Astrocyte of the hippocampus (primary cell): Measurements from ENCODE around the gene SNRNP200.
"Not testable (repeated sequence)": the region's sequence is repeated elsewhere in the genome, so short reads cannot be mapped to it uniquely, and the experiment has no call there.

ENCODE experiments used
- DNase-seq: peaks from one replicate; pipeline ENCODE4 v3.0.0; 2011; ENCODE audit warnings: low read depth, low spot score

Gene SNRNP200

DNA sequence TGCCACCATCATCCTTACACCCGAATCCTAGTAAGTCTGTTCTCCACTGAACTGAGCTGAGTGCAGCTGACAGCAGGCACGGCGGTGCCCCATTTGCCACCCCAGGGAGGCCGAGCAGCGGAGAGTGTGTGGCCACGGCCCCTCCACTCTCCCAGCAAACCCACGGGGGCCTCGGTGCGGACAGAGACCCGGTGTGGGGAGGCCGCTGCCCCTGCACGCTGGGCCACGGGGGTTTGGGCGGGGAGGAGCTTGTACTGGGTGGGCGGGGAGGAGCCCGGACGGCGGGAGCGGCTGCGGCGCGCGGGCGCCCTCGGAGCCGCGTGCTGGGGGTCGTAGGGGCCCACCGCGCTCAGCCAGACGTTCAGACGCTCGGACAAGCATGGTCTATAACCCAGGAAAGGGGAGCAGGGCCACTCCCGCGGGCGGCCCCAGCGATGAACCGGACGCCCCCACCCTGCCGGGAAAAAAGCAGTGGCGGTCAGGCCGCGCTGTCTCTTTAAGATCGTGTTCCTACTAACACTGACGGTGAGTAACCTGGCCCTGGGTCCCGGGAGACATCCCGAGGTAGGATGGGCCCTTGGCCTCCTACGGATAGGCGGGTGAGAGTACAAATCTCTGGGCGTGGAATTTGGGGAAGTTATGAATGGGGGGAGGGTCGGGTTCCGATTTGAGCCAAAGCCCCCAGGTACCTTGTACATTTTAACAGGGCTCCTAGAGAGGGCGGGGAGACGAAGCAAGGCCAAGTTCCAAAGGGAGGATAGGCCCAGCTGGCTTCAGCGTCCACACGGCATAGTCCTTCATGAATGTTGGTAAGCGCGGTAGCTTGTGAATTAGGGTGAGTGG lies 19.9 kb upstream of the SNRNP200 start, which contains the start of gene ITPRIPL1:
TSS of gene ITPRIPL1 (plus strand) at position 277 of the 843 bp plus-strand sequence. CDS start at position 800, 523 bp downstream.
- peak; percentile 38 for DNase-seq

GRCh38 chr2:96324721-96325040 lies 19.3 kb upstream of the SNRNP200 start:
- no peak for DNase-seq

GRCh38 chr2:96323849-96324248 lies 18.5 kb upstream of the SNRNP200 start:
- no peak for DNase-seq

DNA sequence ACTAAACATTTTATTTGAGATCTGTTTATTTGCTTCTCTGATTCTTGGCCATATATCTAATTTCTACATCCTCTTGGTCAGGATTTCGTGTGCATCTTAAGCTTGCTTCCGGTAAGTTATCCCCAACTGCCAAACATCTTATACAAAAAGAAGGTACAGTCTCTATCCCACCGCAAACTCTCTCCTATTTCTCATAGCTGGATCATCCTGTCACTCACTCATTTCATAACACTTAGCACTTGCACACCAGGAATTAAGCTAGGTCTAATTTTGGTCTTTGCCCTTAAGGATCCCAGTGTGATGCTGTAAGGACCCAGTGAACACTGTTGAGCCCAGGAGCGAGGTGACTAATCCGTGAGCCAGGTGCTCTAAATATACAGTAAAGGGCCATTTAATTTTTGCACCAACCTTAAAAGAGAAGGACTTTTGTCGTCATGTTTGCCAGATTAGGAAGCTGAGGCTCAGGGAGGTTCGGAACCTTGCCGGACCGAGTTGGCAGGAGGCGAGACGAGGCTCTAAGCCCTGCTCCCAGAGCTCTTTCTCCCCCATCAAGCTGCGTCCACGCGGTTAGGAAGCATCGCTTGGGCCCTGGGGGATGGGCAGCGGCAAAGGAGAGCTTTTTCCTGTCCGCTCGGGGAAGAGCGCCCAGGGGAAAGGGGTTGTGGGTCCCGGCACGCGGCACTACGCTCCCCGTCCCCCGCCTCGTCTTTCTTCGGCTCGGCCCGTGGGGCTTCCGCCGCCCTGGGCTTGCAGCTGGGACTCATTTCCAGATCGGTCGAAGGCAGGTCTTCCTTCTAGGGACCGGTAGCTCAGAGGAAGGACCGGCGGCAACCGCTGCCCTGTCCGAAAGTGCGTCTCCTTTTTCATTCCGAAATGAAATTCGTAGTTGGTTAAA lies 15.6 kb upstream of the SNRNP200 start:
- DNase-seq, result peak; percentile 48

DNA sequence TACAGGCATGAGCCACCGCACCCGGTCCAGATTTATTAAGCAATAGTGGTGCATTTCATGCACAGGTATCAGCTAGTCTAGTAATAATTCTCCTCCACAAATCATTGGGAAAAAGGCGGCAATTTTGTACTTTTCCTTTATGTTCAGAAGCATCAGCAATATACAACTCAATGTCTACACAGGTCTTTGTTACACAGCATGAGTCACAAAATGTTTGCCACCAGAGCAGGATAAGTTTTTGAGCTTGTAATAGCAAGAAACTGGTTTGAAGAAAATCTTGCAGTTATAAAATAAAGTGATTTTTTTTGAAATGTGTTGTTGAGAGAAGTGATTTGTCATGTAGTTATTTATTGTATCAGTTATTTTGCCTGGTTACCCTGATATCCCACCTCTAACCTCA lies 15.0 kb upstream of the SNRNP200 start:
- DNase-seq, result no peak

- DNase-seq, result no peak
These were observed 14.1 kb upstream of the SNRNP200 start for GRCh38 chr2:96319396-96319795.

GRCh38 chr2:96318723-96319122 lies 13.4 kb upstream of the SNRNP200 start:
- no peak for DNase-seq

DNA sequence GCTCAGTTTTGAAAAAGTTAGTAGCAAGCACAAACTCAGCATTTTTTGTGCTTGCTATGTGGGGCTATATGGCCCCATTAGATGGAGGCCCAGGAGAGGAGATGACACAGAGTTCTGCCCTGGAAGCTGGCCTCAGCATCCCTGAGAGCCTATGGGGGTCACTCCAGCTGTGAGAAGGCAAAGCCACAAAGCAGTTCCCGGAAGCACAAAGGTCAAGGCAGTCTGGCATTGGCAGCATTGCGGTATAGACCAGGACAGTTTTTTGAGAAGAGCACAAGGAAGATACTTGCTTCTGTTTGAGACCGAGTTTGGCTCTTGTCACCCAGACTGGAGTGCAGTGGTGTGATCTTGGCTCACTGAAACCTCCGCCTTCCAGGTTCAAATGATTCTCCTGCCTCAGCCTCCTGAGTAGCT lies 12.2 kb upstream of the SNRNP200 start:
- no peak for DNase-seq

- no peak for DNase-seq
These were observed 11.7 kb upstream of the SNRNP200 start for GRCh38 chr2:96316999-96317398.

GRCh38 chr2:96315400-96316071 lies 10.2 kb upstream of the SNRNP200 start:
- peak; percentile 84 for DNase-seq

GRCh38 chr2:96315005-96315399 lies 9.7 kb upstream of the SNRNP200 start:
- DNase-seq, result no peak

- no peak for DNase-seq
These were observed 2.9 kb upstream of the SNRNP200 start for GRCh38 chr2:96308248-96308647.

DNA sequence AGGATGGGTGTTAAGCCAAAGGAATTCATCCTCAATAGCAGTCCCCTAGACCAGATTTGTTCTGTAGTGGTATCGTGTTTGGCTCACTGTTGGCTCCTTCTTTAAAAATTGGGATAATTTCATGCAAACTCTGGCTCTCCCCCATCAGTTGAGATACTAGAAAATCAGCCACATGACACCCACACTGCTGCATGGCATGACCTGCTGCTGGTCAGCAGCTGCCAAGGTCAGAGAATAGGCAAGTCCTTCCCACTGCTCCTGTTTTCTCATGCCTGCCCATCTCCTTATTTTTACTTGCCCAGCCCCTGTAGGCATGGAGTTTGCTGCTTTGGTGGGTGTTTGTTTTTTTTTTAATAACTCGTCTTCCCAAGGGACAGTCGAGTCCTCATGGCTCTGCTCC lies 1.0 kb upstream of the SNRNP200 start:
- no peak for DNase-seq

DNA sequence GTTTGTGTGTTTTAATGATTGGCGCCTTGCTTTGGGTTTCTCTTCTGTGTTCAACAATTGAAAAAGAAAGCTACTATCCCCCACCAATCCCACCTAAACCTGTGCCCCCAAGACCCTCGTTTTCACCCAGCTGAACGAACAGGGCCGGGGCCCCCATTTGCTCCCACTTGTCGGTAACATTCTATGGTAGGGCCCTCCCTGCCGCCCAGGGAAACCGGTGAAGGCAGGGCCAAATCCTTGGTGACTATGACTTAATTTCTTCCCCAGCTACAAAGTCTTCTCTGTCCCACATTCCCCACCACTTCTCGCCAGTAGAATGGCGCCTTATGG lies 598 bp upstream of the SNRNP200 start:
- DNase-seq, result peak; percentile 11

- no peak for DNase-seq
These were observed 740 bp downstream of the SNRNP200 start for GRCh38 chr2:96304606-96305005.

DNA sequence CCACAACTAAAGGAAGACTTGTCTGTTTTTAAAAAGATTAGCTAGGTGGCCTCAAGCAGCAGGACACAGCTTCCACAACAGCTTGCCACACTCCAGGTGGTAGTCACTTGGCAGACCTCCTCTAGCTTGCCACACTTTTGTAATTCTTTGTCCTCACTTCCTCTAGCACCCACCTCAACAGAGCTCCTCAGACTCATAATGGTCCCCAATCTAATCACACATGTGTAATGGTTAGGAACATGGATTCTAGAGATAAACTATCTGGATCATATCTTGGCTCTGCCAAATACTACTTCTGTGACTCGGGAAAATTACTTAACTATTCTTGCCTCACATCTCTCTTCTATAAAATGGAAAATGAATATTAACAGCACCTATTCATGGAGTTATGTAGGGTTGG lies 3.5 kb downstream of the SNRNP200 start:
- DNase-seq, result no peak

DNA sequence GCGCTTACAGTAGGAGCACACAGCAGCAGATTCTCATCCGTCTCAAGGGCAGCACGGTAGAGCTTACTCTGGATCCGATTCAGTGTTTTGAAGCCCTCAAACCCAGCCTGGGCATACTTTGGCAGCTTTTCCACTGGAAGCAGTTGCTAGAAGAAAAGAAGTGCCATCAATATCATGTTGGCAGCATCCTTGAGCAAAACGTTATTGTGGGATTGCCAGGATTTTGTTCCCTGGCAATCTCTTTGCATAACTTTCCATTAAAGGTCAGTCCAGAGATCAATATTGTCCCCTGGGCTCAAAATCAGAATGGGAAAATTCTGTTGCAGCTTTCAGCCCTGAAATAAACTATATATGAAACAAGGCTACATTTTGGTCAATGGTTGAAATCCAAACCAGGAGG lies 8.4 kb downstream of the SNRNP200 start:
- DNase-seq, result no peak

- not testable (repeated sequence) for DNase-seq
These were observed 11.1 kb downstream of the SNRNP200 start for GRCh38 chr2:96294271-96294670.

DNA sequence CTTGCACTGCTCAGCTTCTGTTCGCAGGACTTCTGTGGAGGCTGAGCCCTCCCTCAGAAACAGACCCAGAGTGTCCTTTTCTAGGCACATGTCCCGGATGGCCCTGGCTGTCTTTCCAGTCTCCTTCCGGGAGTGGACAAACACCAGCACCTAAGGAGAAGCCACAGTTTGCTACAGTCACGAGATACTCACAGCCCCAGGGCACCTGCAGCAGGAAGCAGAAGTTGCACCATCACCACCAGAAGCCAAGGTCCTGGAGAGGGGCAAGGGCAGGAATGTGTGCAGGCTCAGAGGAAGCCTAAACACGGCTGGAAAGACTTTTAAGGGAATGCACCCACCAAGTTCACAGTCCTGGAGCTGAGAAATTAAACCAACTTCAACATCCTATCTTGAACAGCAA lies 13.6 kb downstream of the SNRNP200 start:
- no peak for DNase-seq

DNA sequence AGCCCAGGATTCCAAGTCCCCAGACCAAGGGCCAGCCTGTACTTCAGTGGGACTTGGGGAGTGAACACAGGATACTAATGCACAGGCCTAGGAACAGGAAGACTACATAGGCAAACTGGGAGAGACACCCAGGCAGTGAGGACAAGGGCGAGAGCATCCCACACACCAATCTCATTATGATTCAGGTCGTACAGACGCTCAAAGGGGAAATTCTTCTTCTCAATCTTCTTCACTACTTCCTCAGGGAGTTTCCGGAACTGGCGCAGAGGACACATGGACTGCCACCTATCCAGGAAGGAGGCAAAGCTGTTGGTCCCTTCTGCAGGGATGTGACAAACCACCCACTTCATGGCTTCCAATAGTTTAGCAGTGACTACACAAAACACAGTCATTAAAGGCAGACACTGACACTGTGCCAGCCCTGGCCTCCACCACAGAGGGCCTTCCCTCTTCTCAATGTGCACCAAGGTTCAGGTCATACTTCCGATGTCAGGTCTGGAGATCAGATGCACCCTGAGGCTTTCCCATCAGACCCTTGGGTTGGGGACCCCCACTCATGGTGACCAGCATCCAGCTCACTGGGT lies 18.0 kb downstream of the SNRNP200 start:
- no peak for DNase-seq

DNA sequence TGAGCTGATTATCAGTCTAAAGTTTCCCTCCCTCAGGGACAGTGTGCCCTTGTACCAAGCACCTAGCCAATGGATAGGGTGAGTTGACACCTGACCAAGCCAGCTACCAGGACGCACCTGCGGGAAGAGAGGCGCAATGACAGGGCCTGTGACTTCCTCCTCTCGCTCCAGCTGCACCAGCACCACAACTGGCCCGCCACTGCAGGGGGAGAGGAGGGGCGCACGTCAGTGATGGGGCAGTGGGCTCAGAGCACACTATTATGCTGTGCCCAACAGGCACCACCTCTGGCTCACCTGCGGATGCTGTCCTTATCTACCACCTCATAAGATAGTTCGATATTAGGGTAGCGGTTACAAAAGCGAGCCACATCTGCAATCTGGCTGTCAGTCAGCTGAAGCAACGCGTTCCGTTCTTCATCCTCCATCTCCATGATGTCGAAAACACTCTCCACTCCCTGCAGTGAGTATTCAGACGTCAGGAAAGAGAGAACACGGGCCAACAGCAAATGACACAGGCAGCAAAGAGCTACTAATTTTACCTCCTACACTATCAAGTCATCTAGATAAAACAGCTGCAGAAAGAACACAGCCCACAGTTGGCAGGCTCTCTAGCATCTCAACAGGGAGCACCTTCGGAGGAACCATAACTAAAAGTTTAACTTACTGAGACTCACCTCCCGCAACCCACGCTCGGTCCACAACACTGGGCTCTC lies 28.4 kb downstream of the SNRNP200 start:
- DNase-seq, result no peak
